H1 (cell line): Measurements from ENCODE around the gene PIK3C2G. TPM values are rescaled to one million over a fixed set of nuclear protein-coding genes. Genes with fewer than 3 reads are reported as not detected.

Experiments
- CTCF ChIA-PET: fragments of 300-600 bp; sonication (Branson Sonifier 250); formaldehyde crosslinking; loops from one replicate; lab custom pipeline; 2021; ENCODE audit not compliant: partially characterized antibody; lab: Charles Lee
- POLR2A ChIA-PET: fragments of 300-600 bp; sonication (Branson Sonifier 250); formaldehyde crosslinking; loops from one replicate; lab custom pipeline; 2021; ENCODE audit warnings: inconsistent platforms; ENCODE audit not compliant: partially characterized antibody; lab: Charles Lee
- DNase-seq, 2 experiments: peaks; one replicate each; pipeline versions ENCODE4 v3.0.0 to v3.0.0-alpha.2; 2010 to 2022; ENCODE audit warnings: low spot score in 2 of 2, low read depth in 1 of 2, mixed read lengths in 1 of 2
- FAIRE-seq: peaks from 2 replicates; lab custom pipeline; 2011; peaks lifted over from hg19 to GRCh38; lab: Jason Lieb, UNC
- H2AFZ ChIP-seq: 2 replicates; pipeline ENCODE4 v1.8.1; 2012; ENCODE audit warnings: low read length, inconsistent platforms
- H2AK5ac ChIP-seq: 2 replicates; pipeline ENCODE4 v1.6.1; 2013; ENCODE audit warnings: low read depth, low read length
- H2BK120ac ChIP-seq: replicated peaks from 2 replicates; pipeline ENCODE3; 2013; ENCODE audit warnings: low read depth, low read length, inconsistent platforms
- H2BK12ac ChIP-seq: 2 replicates; pipeline ENCODE4 v1.6.1; 2013; ENCODE audit warnings: low read depth, low read length
- H2BK15ac ChIP-seq: 2 replicates; pipeline ENCODE4 v1.6.1; 2013; ENCODE audit warnings: low read length
- H2BK20ac ChIP-seq: 2 replicates; pipeline ENCODE4 v1.6.1; 2013; ENCODE audit warnings: low read length
- H2BK5ac ChIP-seq: 2 replicates; pipeline ENCODE4 v1.6.1; 2013; ENCODE audit warnings: low read depth, low read length
- H3K14ac ChIP-seq: 2 replicates; pipeline ENCODE4 v1.6.1; 2013; ENCODE audit warnings: inconsistent platforms; ENCODE audit not compliant: insufficient read length
- H3K18ac ChIP-seq: 2 replicates; pipeline ENCODE4 v1.6.1; 2013; ENCODE audit warnings: low read length; ENCODE audit errors: extremely low read depth
- H3K23ac ChIP-seq: 2 replicates; pipeline ENCODE4 v1.6.1; 2013; ENCODE audit warnings: inconsistent platforms; ENCODE audit not compliant: insufficient read length
- H3K23me2 ChIP-seq: 2 replicates; pipeline ENCODE4 v1.6.1; 2013; ENCODE audit warnings: low read depth, low read length
- H3K27ac ChIP-seq: 2 replicates; pipeline ENCODE4 v1.6.1; 2011; ENCODE audit warnings: low read depth, low read length, inconsistent platforms
- H3K27me3 ChIP-seq, 4 experiments: replicated peaks in 1 of 4; 1 replicate in 1 of 4; 2 replicates in 3 of 4; pipeline versions ENCODE4 v1.6.1 to v1.8.1; 2011 to 2013; ENCODE audit warnings: low read length in 3 of 4, mild to moderate bottlenecking in 3 of 4, inconsistent platforms in 2 of 4, mixed read lengths in 2 of 4, moderate library complexity in 1 of 4; ENCODE audit not compliant: control insufficient read depth in 3 of 4, insufficient read depth in 3 of 4; ENCODE audit errors: extremely low read depth in 1 of 4
- H3K36me3 ChIP-seq, 4 experiments: 2 replicates each; pipeline versions ENCODE4 v1.6.1 to v1.8.1; 2011 to 2013; ENCODE audit warnings: mild to moderate bottlenecking in 4 of 4, low read length in 3 of 4, moderate library complexity in 2 of 4, control low read depth in 1 of 4, inconsistent platforms in 1 of 4; ENCODE audit not compliant: insufficient read depth in 4 of 4, control insufficient read depth in 2 of 4
- H3K4ac ChIP-seq: replicated peaks from 2 replicates; pipeline ENCODE3; 2013; ENCODE audit warnings: low read length, low read depth, mixed read lengths, inconsistent platforms; ENCODE audit not compliant: insufficient read length
- H3K4me1 ChIP-seq, 4 experiments: replicated peaks in 1 of 4; 1 replicate in 1 of 4; 2 replicates in 3 of 4; pipeline versions ENCODE4 v1.6.1 to v1.8.1; 2011 to 2013; ENCODE audit warnings: low read length in 3 of 4, inconsistent platforms in 2 of 4, mixed read lengths in 1 of 4; ENCODE audit not compliant: insufficient read depth in 4 of 4, control insufficient read depth in 3 of 4
- H3K4me2 ChIP-seq, 2 experiments: 2 replicates each; pipeline versions ENCODE4 v1.6.1 to v1.8.1; 2011 to 2013; ENCODE audit warnings: low read depth in 2 of 2, low read length in 2 of 2, control low read depth in 1 of 2, inconsistent platforms in 1 of 2, mild to moderate bottlenecking in 1 of 2; ENCODE audit not compliant: insufficient read depth in 1 of 2
- H3K4me3 ChIP-seq, 4 experiments: fragments of 200-600, 300-600 bp in 1 of 4; sonication (generic), shearing (Covaris generic), sonication (Bioruptor Twin) in 1 of 4; 2 replicates each; pipeline versions ENCODE4 v1.5.1 to v1.8.1; 2011 to 2016; ENCODE audit warnings: low read length in 4 of 4, low read depth in 3 of 4, control low read depth in 2 of 4, inconsistent platforms in 2 of 4, mild to moderate bottlenecking in 2 of 4, mixed read lengths in 1 of 4, moderate library complexity in 1 of 4; ENCODE audit not compliant: insufficient read depth in 2 of 4; ENCODE audit errors: extremely low read depth in 1 of 4
- H3K56ac ChIP-seq: replicated peaks from 2 replicates; pipeline ENCODE3; 2013; ENCODE audit warnings: low read depth, mild to moderate bottlenecking, mixed read lengths, low read length, inconsistent platforms; ENCODE audit not compliant: insufficient read length
- H3K79me1 ChIP-seq: 2 replicates; pipeline ENCODE4 v1.6.1; 2013; ENCODE audit warnings: low read depth, low read length, control low read depth
- H3K79me2 ChIP-seq, 2 experiments: 2 replicates each; pipeline versions ENCODE4 v1.6.1 to v1.8.1; 2012 to 2013; ENCODE audit warnings: low read length in 2 of 2, mild to moderate bottlenecking in 2 of 2, inconsistent platforms in 1 of 2; ENCODE audit not compliant: insufficient read depth in 2 of 2, control insufficient read depth in 1 of 2
- H3K9ac ChIP-seq, 4 experiments: replicated peaks in 1 of 4; 1 replicate in 1 of 4; 2 replicates in 3 of 4; pipeline versions ENCODE4 v1.6.1 to v1.8.1; 2011 to 2013; ENCODE audit warnings: low read depth in 3 of 4, low read length in 3 of 4, control low read depth in 2 of 4, mild to moderate bottlenecking in 2 of 4, moderate library complexity in 2 of 4, inconsistent platforms in 1 of 4; ENCODE audit errors: extremely low read depth in 1 of 4
- H3K9me3 ChIP-seq, 2 experiments: 2 replicates each; pipeline versions ENCODE4 v1.6.1 to v1.8.1; 2012 to 2013; ENCODE audit warnings: mild to moderate bottlenecking in 2 of 2, moderate library complexity in 2 of 2, control low read depth in 1 of 2, inconsistent platforms in 1 of 2, low read depth in 1 of 2, low read length in 1 of 2, mixed read lengths in 1 of 2; ENCODE audit not compliant: insufficient read depth in 2 of 2
- H4K20me1 ChIP-seq, 2 experiments: replicated peaks in 1 of 2; 2 replicates each; pipeline versions ENCODE3 to v1.8.1; 2011 to 2013; ENCODE audit warnings: inconsistent platforms in 2 of 2, low read length in 2 of 2, mild to moderate bottlenecking in 1 of 2; ENCODE audit not compliant: insufficient read depth in 2 of 2, control insufficient read depth in 1 of 2
- H4K5ac ChIP-seq: 2 replicates; pipeline ENCODE4 v1.6.1; 2013; ENCODE audit warnings: low read length, low read depth, mixed read lengths, inconsistent platforms; ENCODE audit not compliant: insufficient read length
- H4K8ac ChIP-seq: 2 replicates; pipeline ENCODE4 v1.8.0; 2013; ENCODE audit warnings: mild to moderate bottlenecking, moderate library complexity, low read length, inconsistent platforms; ENCODE audit not compliant: insufficient read depth; ENCODE audit errors: extremely low read depth
- H4K91ac ChIP-seq: replicated peaks from 2 replicates; pipeline ENCODE3; 2013; ENCODE audit warnings: low read length, mixed read lengths, inconsistent platforms; ENCODE audit not compliant: insufficient read length
- CEBPB ChIP-seq: IDR thresholded peaks from 2 replicates; pipeline ENCODE4 v1.6.1; 2012; ENCODE audit warnings: low read depth, low read length
- SRF ChIP-seq: IDR thresholded peaks from 2 replicates; pipeline ENCODE4 v1.6.1; 2011; ENCODE audit warnings: mild to moderate bottlenecking, low read depth, low read length, moderate library complexity
- TCF12 ChIP-seq: IDR thresholded peaks from 2 replicates; pipeline ENCODE4 v1.6.1; 2011; ENCODE audit warnings: low read depth, mild to moderate bottlenecking, low read length
- TEAD4 ChIP-seq: IDR thresholded peaks from 2 replicates; pipeline ENCODE4 v1.6.1; 2012; ENCODE audit warnings: low read depth, low read length, inconsistent platforms, mixed read lengths
- WGBS, 2 experiments: shearing (Covaris generic) in 1 of 2; methylation state at CpG; one replicate each; pipeline versions ENCODE4 v1.1.6 to v1.1.7; 2013 to 2015; ENCODE audit warnings: low lambda C conversion rate in 2 of 2, mixed read lengths in 2 of 2, inconsistent platforms in 1 of 2, low coverage in 1 of 2, missing lambda C conversion rate in 1 of 2; ENCODE audit not compliant: insufficient replicate concordance in 2 of 2, insufficient coverage in 1 of 2, insufficient read length in 1 of 2; ENCODE audit errors: extremely low coverage in 1 of 2, missing lambda C conversion rate in 1 of 2; 5-methylcytosine and 5-hydroxymethylcytosine counted together
- polyA plus RNA-seq, 7 experiments: library from polyadenylated mRNA; depleted of rRNA in 3 of 7; stranded (reverse) in 5 of 7; unstranded in 2 of 7; fragments of >200 nt in 5 of 7; fragments of 200-250 nt in 2 of 7; gene quantifications; 1 replicate in 5 of 7; 2 replicates in 1 of 7; 4 replicates in 1 of 7; pipeline versions ENCODE4 v1.2.1 to v1.2.3, GENCODE V29; 2011 to 2013; ENCODE audit warnings: missing spikeins in 2 of 7, mixed read lengths in 2 of 7
- total RNA-seq: library from RNA; stranded (reverse); fragmentation: NEBNext Ultra II Directional; extraction: Animal tissue kit (Norgen Biotek cat#: 25700); gene quantifications from 2 replicates; pipeline ENCODE4 v1.2.1, GENCODE V29; 2021

The PIK3C2G gene
- total and polyA plus RNA-seq, 2 of the 8 experiments (the other 6 are each of a cell fraction or from before 2014, with no cell fraction given) = not detected

DNA sequence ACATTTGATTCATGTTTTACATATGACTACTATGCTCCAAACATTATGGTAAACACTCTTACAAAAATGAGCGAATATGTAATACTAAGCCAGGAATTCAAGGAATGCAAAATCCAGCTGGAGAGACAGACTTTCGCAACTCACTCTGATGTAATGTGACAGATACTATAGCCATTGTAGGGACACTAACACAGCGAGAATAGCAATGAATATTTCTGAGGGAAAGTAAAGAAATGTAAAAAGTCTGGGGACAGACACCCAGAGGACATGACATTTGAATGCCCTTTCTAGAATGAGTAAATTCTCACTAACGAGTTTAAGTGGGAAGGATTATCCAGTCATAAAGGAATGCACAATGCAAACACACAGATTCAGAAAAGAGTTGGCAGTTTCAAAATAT, 121.9 kb downstream of the PIK3C2G start:
- H4K20me1 ChIP-seq = no peaks in the 10 kb centered on the region
- no peak overlapping the region for H4K91ac ChIP-seq
- H2BK12ac ChIP-seq = no peak overlapping the region
- H2BK20ac ChIP-seq = no peak overlapping the region
- no peak overlapping the region for H2BK120ac ChIP-seq
- TF ChIP-seq SRF (no peak), CEBPB (peak; percentile 98), TEAD4 (peak; percentile 92), TCF12 (0 out of 2 replicates have a peak, but pooled peaks have one; percentile 64)
- 63% methylated on average over 4 of the region's 4 CpGs; no CpG with 5 or more reads in 1 of the 2 experiments for WGBS, 2 experiments
- H3K23me2 ChIP-seq = no peaks in the 10 kb centered on the region
- FAIRE-seq (no peak), DNase-seq (no peak)
- H3K9me3 ChIP-seq = no peaks in the 10 kb centered on the region
- H3K36me3 ChIP-seq = no peaks in the 10 kb centered on the region
- no peak overlapping the region for H3K9ac ChIP-seq
- ChIA-PET CTCF (no interaction called here), POLR2A (no interaction called here)
- no peak overlapping the region for H3K27ac ChIP-seq
- H3K18ac ChIP-seq = no peak overlapping the region
- H3K23ac ChIP-seq = no peak overlapping the region
- H3K4me1 ChIP-seq = peaks cover 0 to 3% (median 0%) of the 10 kb centered on the region in 4 experiments; a peak in 1 of 7 replicates
- no peak overlapping the region for H2AK5ac ChIP-seq
- no peak overlapping the region for H2BK5ac ChIP-seq
- H2BK15ac ChIP-seq = no peak overlapping the region
- H3K79me1 ChIP-seq = no peaks in the 10 kb centered on the region
- no peak overlapping the region for H2AFZ ChIP-seq
- H3K4ac ChIP-seq = no peak overlapping the region
- no peak overlapping the region for H3K4me3 ChIP-seq
- H3K79me2 ChIP-seq = no peaks in the 10 kb centered on the region
- H3K4me2 ChIP-seq = no peak overlapping the region
- H4K5ac ChIP-seq = no peak overlapping the region
- H4K8ac ChIP-seq = no peak overlapping the region
- H3K14ac ChIP-seq = no peak overlapping the region
- no peaks in the 10 kb centered on the region for H3K27me3 ChIP-seq
- no peak overlapping the region for H3K56ac ChIP-seq
